Type B pancreatic cell (in vitro differentiated cells): Measurements from ENCODE around the gene LKAAEAR1. TPM values are rescaled to one million over a fixed set of nuclear protein-coding genes. Genes with fewer than 3 reads are reported as not detected.

ENCODE experiments used
- DNase-seq: peaks from one replicate; pipeline ENCODE4 v3.0.0; 2021; ENCODE audit warnings: mixed read lengths; ENCODE audit not compliant: unreplicated experiment; ENCODE audit errors: extremely low spot score
- H3K27ac Mint-ChIP-seq: 2 replicates; pipeline ENCODE4 v1.8.0; 2021; ENCODE audit warnings: mild to moderate bottlenecking, mixed read lengths
- H3K27me3 Mint-ChIP-seq: 2 replicates; pipeline ENCODE4 v1.8.0; 2021; ENCODE audit warnings: mixed read lengths
- H3K36me3 Mint-ChIP-seq: 2 replicates; pipeline ENCODE4 v1.8.0; 2021; ENCODE audit warnings: mixed read lengths
- H3K4me1 Mint-ChIP-seq: one replicate; pipeline ENCODE4 v1.8.0; 2021; ENCODE audit warnings: mixed read lengths; ENCODE audit not compliant: unreplicated experiment
- H3K4me3 Mint-ChIP-seq: 2 replicates; pipeline ENCODE4 v1.8.0; 2021; ENCODE audit warnings: mild to moderate bottlenecking, mixed read lengths
- H3K9me3 Mint-ChIP-seq: 2 replicates; pipeline ENCODE4 v1.8.0; 2021; ENCODE audit warnings: mixed read lengths
- CTCF ChIP-seq: fragments of 200-600 bp; sonication (generic); conservative IDR thresholded peaks from 2 replicates; pipeline ENCODE4 v1.5.0; 2021; ENCODE audit warnings: antibody characterized with exemption, mild to moderate bottlenecking
- total RNA-seq: library from RNA; stranded (reverse); gene quantifications from 2 replicates; pipeline ENCODE4 v1.2.1, GENCODE V29; 2021; ENCODE audit warnings: low replicate concordance

The LKAAEAR1 gene
- total RNA-seq, 1 donor from 2014 or later: not detected

GRCh38 chr20:64082820-64083377, 1.3 kb downstream of the LKAAEAR1 start:
- Mint-ChIP-seq H3K36me3 (no peaks in the 10 kb centered on the region), H3K4me1 (peaks cover 22% of the 10 kb centered on the region), H3K4me3 (peak overlapping the region; percentile 76), H3K27ac (no peak overlapping the region), H3K27me3 (peaks cover 52% of the 10 kb centered on the region), H3K9me3 (no peaks in the 10 kb centered on the region)
- DNase-seq: no peak
- TF ChIP-seq CTCF: no peak

- no peak overlapping the region for H3K27ac Mint-ChIP-seq
- no peaks in the 10 kb centered on the region for H3K36me3 Mint-ChIP-seq
- no peak for DNase-seq
- peak overlapping the region; percentile 67 for H3K4me3 Mint-ChIP-seq
- H3K4me1 Mint-ChIP-seq: peaks cover 22% of the 10 kb centered on the region
- no peak for TF ChIP-seq CTCF
- no peaks in the 10 kb centered on the region for H3K9me3 Mint-ChIP-seq
- peaks cover 48% of the 10 kb centered on the region for H3K27me3 Mint-ChIP-seq
Observed at GRCh38 chr20:64082126-64082731, 2.0 kb downstream of the LKAAEAR1 start.

GRCh38 chr20:64081624-64081964, 2.6 kb downstream of the LKAAEAR1 start:
- Mint-ChIP-seq H3K9me3 (no peaks in the 10 kb centered on the region), H3K27ac (no peak overlapping the region), H3K4me3 (peak overlapping the region; percentile 58), H3K4me1 (peaks cover 22% of the 10 kb centered on the region), H3K27me3 (peaks cover 45% of the 10 kb centered on the region), H3K36me3 (no peaks in the 10 kb centered on the region)
- no peak for DNase-seq
- no peak for TF ChIP-seq CTCF

GRCh38 chr20:64080813-64081623, 3.2 kb downstream of the LKAAEAR1 start:
- DNase-seq: no peak
- Mint-ChIP-seq H3K36me3 (no peaks in the 10 kb centered on the region), H3K27ac (no peak overlapping the region), H3K9me3 (no peaks in the 10 kb centered on the region), H3K27me3 (peaks cover 40% of the 10 kb centered on the region), H3K4me3 (peak overlapping the region; percentile 83), H3K4me1 (peaks cover 22% of the 10 kb centered on the region)
- TF ChIP-seq CTCF: no peak

- peaks cover 32% of the 10 kb centered on the region for H3K27me3 Mint-ChIP-seq
- H3K9me3 Mint-ChIP-seq: no peaks in the 10 kb centered on the region
- no peak within 1 kb of the TSS for H3K27ac Mint-ChIP-seq
- TF ChIP-seq CTCF: no peak
- peaks cover 22% of the 10 kb centered on the region for H3K4me1 Mint-ChIP-seq
- no peaks in the 10 kb centered on the region for H3K36me3 Mint-ChIP-seq
- peak within 1 kb of the TSS; percentile 83 for H3K4me3 Mint-ChIP-seq
- no peak for DNase-seq
Observed at GRCh38 chr20:64080013-64080812, 4.0 kb downstream of the LKAAEAR1 start, which contains the start of gene OPRL1. Gene OPRL1 (plus strand): TSS chr20:64080082. CDS start chr20:64092721, 12,639 bp downstream.
